Activated naive CD8-positive, alpha-beta T cell treated with anti-CD3 and anti-CD28 coated beads, Interleukin-2, amount 10 ng/mL, durations not matched to agents 7 days and 5 days (primary cell): ENCODE data around the gene SNX1. TPM values are rescaled to one million over a fixed set of nuclear protein-coding genes. Genes with fewer than 3 reads are reported as not detected.
"Not testable (repeated sequence)": the region's sequence is repeated elsewhere in the genome, so short reads cannot be mapped to it uniquely, and the experiment has no call there.

ENCODE experiments used
- ATAC-seq: fragments of 150-1000 bp; cut with Tn5 transposase; one replicate; pipeline ENCODE4 v1.10.0; 2021; ENCODE audit warnings: low read depth, moderate library complexity
- POLR2A ChIA-PET: fragments of 350-600 bp; sonication (Branson Sonifier 250); formaldehyde crosslinking; loops from one replicate; lab custom pipeline; 2021; ENCODE audit warnings: antibody characterized with exemption; lab: Charles Lee
- DNase-seq: peaks from one replicate; pipeline ENCODE4 v3.0.0; 2021
- H3K27ac Mint-ChIP-seq: one replicate; pipeline ENCODE4 v1.8.0; 2022; ENCODE audit warnings: mild to moderate bottlenecking, mixed read lengths
- H3K27me3 Mint-ChIP-seq: one replicate; pipeline ENCODE4 v1.8.0; 2022; ENCODE audit warnings: mild to moderate bottlenecking, moderate library complexity, mixed read lengths
- H3K36me3 Mint-ChIP-seq: one replicate; pipeline ENCODE4 v1.8.0; 2021; ENCODE audit warnings: mild to moderate bottlenecking, mixed read lengths
- H3K4me1 Mint-ChIP-seq: one replicate; pipeline ENCODE4 v1.8.0; 2021; ENCODE audit warnings: mixed read lengths
- H3K4me3 Mint-ChIP-seq: one replicate; pipeline ENCODE4 v1.8.0; 2022; ENCODE audit warnings: mild to moderate bottlenecking, moderate library complexity, mixed read lengths
- H3K9me3 Mint-ChIP-seq: one replicate; pipeline ENCODE4 v1.8.0; 2021; ENCODE audit warnings: mixed read lengths
- total RNA-seq, 2 experiments: library from RNA; stranded (reverse); gene quantifications; one replicate each; pipeline ENCODE4 v1.2.3, GENCODE V29; 2021

The SNX1 gene
- total RNA-seq, 2 experiments from 2014 or later, result 119 to 126 TPM

DNA sequence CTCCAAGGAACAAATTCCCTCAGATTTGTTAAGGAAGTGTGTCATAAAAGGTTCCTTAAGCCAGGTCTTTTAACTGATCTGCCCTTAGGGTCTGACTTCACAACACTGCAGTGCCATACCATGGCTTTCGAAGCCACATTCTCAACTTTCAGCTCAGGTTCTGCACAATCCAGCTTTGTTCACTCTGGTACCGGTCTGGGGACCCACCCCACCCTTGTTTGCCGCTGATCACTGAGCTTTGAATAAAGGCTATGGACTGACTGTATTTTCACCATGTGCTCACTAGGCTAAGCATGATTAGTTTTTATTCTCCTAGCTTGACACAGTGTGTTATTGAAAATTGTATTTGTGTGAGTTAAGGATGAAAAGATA, 15.9 kb downstream of the SNX1 start:
- POLR2A ChIA-PET, result interaction anchor here (1.2 to 1.3 kb wide), 2 partner anchors 16 to 41 kb away, joined by 4 read pairs; partner anchors contain the start of gene SNX1

DNA sequence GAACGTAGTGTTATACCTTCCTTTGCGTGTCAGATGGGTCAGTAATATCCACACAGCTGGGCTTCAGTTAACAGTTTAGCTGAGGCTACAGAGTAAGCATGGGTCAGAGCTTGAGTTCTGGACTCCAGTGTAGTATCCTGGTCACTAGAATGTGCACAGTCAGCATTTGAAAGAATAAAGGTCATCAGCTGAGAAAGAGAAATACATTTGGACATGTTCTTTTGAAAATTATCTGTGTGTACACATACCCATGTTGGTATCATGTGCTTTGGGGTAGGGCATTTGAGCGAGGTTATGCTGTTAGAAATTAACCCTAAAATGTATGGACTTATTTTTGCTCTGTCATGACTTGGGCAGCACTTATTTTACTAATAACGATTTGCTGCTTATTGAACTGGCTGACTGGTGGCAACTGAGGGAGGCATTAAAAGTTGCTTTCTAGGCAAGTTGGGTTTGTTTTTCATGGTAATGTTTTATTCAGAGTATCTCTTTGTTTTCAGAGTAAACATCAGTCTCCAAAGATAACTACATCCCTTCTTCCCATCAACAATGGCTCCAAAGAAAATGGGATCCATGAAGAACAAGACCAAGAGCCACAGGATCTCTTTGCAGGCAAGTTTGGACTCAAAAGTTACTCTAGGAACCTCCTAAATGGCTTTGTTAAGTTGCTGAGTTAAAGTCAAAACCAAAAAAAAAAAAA, 16.4 kb downstream of the SNX1 start:
- peaks cover 21% of the 10 kb centered on the region for H3K36me3 Mint-ChIP-seq
- no peaks in the 10 kb centered on the region for H3K27me3 Mint-ChIP-seq
- peaks cover 19% of the 10 kb centered on the region for H3K4me1 Mint-ChIP-seq
- ATAC-seq (no peak), DNase-seq (no peak)
- POLR2A ChIA-PET, result interaction anchor here (1.2 kb wide), 1 partner anchor 41 kb away, joined by 4 read pairs; no protein-coding TSS in a partner anchor
- no peak overlapping the region for H3K27ac Mint-ChIP-seq
- no peak overlapping the region for H3K4me3 Mint-ChIP-seq
- H3K9me3 Mint-ChIP-seq, result no peaks in the 10 kb centered on the region

More for the DNA sequence above, 15.9 kb downstream of the SNX1 start:
- ATAC-seq (no peak), DNase-seq (no peak)
- Mint-ChIP-seq H3K36me3 (peaks cover 21% of the 10 kb centered on the region), H3K4me1 (peaks cover 20% of the 10 kb centered on the region), H3K27ac (no peak overlapping the region), H3K27me3 (no peaks in the 10 kb centered on the region), H3K9me3 (no peaks in the 10 kb centered on the region), H3K4me3 (no peak overlapping the region)

DNA sequence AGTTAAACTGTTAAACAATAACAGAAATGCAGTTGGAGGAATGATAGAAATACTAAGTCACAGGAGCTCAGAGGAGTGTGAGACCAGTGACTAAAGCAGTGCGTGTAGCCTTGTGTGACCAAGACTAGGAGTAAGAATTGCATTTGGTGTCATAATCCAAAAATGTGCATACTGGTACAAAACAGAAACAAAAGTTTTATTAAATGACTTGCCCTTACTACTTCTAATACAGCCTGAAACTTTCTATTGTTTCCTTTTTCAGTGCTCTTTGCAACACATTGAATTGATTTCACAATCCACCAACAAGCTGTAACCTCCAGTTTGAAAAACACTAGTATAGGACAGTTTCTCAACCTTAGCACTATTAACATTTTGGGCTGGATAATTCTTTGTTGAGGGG, 17.1 kb downstream of the SNX1 start:
- H3K27me3 Mint-ChIP-seq, result no peaks in the 10 kb centered on the region
- no peak overlapping the region for H3K4me3 Mint-ChIP-seq
- peaks cover 19% of the 10 kb centered on the region for H3K4me1 Mint-ChIP-seq
- H3K9me3 Mint-ChIP-seq, result no peaks in the 10 kb centered on the region
- peaks cover 21% of the 10 kb centered on the region for H3K36me3 Mint-ChIP-seq
- no peak for ATAC-seq
- DNase-seq, result no peak
- H3K27ac Mint-ChIP-seq, result no peak overlapping the region
- POLR2A ChIA-PET, result no interaction called here

DNA sequence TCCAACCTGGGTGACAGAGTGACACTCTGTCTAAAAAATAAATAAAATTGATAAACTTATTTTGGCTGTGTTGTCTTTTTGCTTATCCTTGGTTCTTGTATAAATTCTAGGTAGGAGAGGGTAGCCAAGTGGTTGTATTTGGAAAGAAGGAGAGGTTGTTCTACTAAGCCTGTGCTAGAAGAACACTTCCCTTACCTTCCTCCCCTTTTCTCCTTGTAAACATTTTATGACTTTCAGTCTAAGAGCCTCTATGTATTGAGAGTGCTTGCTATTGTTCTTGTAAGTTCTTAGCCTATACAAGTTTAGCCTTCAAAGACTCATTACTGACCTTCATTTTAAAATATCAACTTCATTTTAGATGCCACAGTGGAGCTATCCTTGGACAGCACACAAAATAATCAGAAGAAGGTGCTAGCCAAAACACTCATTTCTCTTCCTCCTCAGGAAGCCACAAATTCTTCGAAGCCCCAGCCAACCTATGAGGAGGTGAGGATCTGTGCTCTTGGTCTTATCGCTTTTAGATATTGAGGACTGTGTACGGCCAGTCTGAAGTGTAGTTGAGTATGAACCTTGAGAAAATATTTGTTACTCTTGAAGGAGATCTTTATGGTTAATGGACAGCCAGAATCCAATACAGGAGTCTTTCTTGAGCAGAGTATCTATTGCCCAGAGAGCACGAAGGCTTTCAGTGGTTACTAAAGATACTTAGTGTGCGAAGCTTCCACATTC, 22.1 kb downstream of the SNX1 start:
- Mint-ChIP-seq H3K27ac (no peak overlapping the region), H3K36me3 (peaks cover 22% of the 10 kb centered on the region), H3K4me1 (peaks cover 7% of the 10 kb centered on the region), H3K27me3 (no peaks in the 10 kb centered on the region), H3K4me3 (no peak overlapping the region), H3K9me3 (no peaks in the 10 kb centered on the region)
- no peak for ATAC-seq
- no peak for DNase-seq
- POLR2A ChIA-PET, result no interaction called here

DNA sequence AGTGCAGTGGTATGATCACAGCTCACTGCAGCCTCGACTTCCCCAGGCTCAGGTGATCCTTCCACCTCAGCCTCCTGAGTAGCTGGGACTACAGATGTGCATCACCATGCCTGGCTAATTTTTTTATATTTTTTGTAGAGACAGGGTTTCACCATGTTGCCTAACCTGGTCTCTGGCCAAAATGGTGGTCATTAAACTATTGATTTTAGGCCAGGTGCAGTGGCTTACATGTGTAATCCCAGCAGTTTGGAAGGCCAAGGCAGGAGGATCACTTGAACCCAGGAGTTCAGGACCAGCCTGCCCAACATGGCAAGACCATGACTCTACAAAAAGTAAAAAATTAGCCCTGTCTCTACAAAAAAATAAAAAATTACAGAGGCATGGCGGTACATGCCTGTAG, 24.5 kb downstream of the SNX1 start:
- H3K4me3 Mint-ChIP-seq, H3K27me3 Mint-ChIP-seq, DNase-seq, POLR2A ChIA-PET, H3K4me1 Mint-ChIP-seq, H3K27ac Mint-ChIP-seq, H3K9me3 Mint-ChIP-seq, ATAC-seq: not testable (repeated sequence)
- peaks cover 15% of the 10 kb centered on the region for H3K36me3 Mint-ChIP-seq

DNA sequence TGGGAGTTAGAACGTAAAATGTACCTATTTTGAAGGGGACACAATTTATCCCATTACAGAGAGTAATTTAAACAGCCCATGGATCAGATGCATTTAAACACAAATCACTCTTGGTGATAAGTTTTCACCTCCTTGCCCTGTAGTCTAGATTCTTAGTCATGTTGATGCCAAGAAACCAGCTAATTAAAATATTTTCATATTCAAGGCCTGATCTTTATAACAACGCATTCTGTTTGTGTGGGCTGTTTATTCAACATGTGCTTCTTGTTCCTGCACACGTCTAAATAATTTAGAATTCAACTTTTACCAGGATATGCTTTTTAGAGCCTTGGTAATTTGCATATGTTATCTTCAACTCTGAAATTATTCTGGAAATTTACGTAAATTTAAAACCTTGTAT, 25.8 kb downstream of the SNX1 start:
- H3K36me3 Mint-ChIP-seq, result peaks cover 17% of the 10 kb centered on the region
- no peaks in the 10 kb centered on the region for H3K27me3 Mint-ChIP-seq
- H3K9me3 Mint-ChIP-seq, result no peaks in the 10 kb centered on the region
- peaks cover 2% of the 10 kb centered on the region for H3K4me1 Mint-ChIP-seq
- no peak for DNase-seq
- POLR2A ChIA-PET, result interaction anchor here (1.5 kb wide), 1 partner anchor 11 kb away, joined by 3 read pairs; no protein-coding TSS in a partner anchor
- no peak overlapping the region for H3K4me3 Mint-ChIP-seq
- H3K27ac Mint-ChIP-seq, result no peak overlapping the region
- ATAC-seq, result no peak

DNA sequence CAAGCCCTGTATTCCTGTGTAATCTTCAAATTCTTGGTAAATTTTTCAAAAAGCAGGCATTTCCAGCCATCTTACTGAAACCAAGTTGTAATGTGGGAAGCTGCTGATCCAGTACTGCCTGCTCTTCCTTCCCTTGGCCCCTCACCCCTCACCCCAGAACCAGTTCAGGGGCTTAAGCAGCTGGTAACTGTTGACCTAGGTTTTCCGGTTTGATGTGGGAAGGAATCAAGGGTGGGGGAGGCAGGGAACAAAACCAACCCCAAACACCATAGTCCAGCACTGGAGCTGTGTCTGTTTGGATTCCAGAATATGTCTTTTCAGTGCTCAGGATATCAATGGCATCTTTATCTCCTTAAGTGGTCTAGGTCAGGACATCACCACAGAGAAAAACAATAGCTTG, 26.7 kb downstream of the SNX1 start:
- H3K9me3 Mint-ChIP-seq, result no peaks in the 10 kb centered on the region
- H3K4me3 Mint-ChIP-seq, result no peak overlapping the region
- no peaks in the 10 kb centered on the region for H3K27me3 Mint-ChIP-seq
- peaks cover 3% of the 10 kb centered on the region for H3K4me1 Mint-ChIP-seq
- peaks cover 20% of the 10 kb centered on the region for H3K36me3 Mint-ChIP-seq
- DNase-seq, result no peak
- POLR2A ChIA-PET, result interaction anchor here (0.6 kb wide), 1 partner anchor 33 kb away, joined by 3 read pairs; no protein-coding TSS in a partner anchor
- no peak overlapping the region for H3K27ac Mint-ChIP-seq
- ATAC-seq, result no peak

DNA sequence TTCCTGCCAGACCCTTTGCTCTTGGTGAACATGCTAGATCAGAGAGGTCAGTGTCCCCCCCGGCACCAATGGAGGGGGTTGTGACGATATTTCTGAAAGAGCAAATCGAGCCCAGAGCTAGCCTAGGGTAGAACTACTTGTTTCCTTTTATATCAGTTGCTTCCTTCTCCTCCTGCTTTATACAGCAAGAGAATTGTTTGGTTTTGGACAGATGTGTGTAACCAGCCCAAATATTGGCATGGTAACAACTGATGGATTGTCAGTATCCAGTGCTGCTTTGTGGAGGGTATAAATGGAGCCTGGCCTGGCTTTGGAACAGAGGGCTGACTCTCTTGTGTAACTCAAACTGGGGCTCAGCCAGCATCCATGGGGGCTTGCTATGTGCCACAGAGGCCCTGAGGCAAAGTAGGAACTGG, 27.2 kb downstream of the SNX1 start:
- Mint-ChIP-seq H3K4me1 (peaks cover 6% of the 10 kb centered on the region), H3K9me3 (no peaks in the 10 kb centered on the region), H3K4me3 (no peak overlapping the region), H3K27ac (no peak overlapping the region), H3K27me3 (no peaks in the 10 kb centered on the region), H3K36me3 (peaks cover 25% of the 10 kb centered on the region)
- ATAC-seq (no peak), DNase-seq (no peak)
- POLR2A ChIA-PET, result no interaction called here

DNA sequence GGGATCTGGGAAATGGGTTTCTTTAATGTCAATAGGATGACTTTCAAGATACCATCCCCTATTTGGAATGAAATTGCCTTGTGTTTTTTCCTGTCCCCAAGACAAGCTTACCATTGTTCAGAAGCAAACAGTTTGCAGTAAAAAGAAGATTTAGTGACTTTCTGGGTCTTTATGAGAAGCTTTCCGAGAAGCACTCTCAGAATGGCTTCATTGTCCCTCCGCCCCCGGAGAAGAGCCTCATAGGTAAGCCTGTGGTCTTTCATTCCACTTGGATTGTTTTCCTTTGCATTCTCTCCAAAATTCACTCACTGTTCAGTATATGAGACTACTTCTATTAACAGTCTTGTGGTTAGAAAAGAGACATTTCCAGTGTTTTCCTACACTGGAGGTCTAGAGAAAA, 30.2 kb downstream of the SNX1 start:
- no peak for DNase-seq
- Mint-ChIP-seq H3K9me3 (no peaks in the 10 kb centered on the region), H3K36me3 (peaks cover 28% of the 10 kb centered on the region), H3K4me3 (no peak overlapping the region), H3K27me3 (no peaks in the 10 kb centered on the region), H3K4me1 (peaks cover 7% of the 10 kb centered on the region), H3K27ac (no peak overlapping the region)
- POLR2A ChIA-PET, result interaction anchor here (0.5 kb wide), 1 partner anchor 267 kb away, joined by 3 read pairs; no protein-coding TSS in a partner anchor
- no peak for ATAC-seq

DNA sequence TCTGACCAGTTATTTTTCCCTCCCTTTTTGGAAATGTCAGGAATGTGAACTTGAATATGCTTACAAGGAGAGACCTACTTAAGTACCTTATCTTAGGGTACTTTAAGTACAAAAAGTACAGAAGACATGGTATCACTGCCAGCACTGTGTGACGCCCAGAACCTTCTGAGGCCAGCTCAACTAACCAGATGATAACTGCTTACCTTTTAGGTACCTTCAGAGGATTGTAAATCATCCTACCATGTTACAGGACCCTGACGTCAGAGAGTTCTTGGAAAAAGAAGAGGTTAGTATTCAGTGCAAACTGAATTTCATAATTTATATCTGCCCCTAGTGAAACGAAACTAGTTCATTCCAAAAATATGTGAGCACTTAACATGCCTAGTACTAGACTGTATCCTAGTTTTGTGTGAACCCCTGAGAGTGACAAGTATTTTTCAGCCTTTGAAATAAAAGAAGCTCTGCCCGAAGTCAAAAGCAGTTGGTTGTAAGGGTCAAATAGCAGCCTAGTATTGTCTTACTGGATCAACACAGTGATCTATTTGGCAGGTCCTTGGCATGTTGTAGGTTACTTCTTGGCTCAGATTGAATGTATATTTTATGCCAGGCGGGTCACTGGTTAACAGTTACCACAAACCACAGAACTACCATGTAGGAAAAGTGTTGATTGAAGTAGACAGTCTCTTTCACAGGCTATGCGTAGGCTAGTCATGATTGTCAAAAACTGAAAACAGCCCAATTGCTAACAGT, 31.9 kb downstream of the SNX1 start:
- H3K27me3 Mint-ChIP-seq, result no peaks in the 10 kb centered on the region
- no peaks in the 10 kb centered on the region for H3K9me3 Mint-ChIP-seq
- ATAC-seq (no peak), DNase-seq (no peak)
- peaks cover 24% of the 10 kb centered on the region for H3K36me3 Mint-ChIP-seq
- H3K4me3 Mint-ChIP-seq, result no peak overlapping the region
- peaks cover 5% of the 10 kb centered on the region for H3K4me1 Mint-ChIP-seq
- H3K27ac Mint-ChIP-seq, result no peak overlapping the region
- POLR2A ChIA-PET, result no interaction called here

DNA sequence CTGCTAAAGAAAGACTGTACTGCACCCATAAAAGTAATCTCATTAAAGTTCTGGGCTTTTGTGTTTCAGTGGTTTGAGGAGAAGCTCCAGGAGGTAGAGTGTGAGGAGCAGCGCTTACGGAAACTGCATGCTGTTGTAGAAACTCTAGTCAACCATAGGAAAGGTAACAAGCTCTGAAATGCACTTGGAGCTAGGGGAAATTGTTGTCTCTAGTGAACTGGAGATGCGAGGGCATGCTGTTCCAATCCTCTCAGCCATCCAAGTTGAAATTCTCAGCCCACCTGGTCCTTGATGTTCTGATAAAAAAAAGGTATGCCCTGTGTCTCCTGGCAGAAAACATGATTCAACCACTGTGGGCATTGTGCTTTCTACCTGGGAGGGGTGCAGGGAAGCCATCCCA, 34.4 kb downstream of the SNX1 start:
- H3K9me3 Mint-ChIP-seq, result no peaks in the 10 kb centered on the region
- no peak overlapping the region for H3K27ac Mint-ChIP-seq
- POLR2A ChIA-PET, result no interaction called here
- DNase-seq, result no peak
- H3K4me1 Mint-ChIP-seq, result peaks cover 5% of the 10 kb centered on the region
- ATAC-seq, result no peak
- no peak overlapping the region for H3K4me3 Mint-ChIP-seq
- no peaks in the 10 kb centered on the region for H3K27me3 Mint-ChIP-seq
- H3K36me3 Mint-ChIP-seq, result peaks cover 21% of the 10 kb centered on the region

DNA sequence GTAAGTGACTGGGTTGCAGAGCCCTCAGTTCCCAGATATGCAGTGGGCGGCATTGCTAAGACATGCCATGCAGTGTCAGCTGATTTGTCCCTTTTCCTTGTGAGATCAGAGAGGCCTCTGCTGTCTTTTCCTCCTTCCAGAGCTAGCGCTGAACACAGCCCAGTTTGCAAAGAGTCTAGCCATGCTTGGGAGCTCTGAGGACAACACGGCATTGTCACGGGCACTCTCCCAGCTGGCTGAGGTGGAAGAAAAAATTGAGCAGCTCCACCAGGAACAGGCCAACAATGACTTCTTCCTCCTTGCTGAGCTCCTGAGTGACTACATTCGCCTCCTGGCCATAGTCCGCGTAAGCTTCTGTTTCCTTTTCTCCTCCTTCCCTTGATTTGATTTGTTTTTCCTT, 35.8 kb downstream of the SNX1 start:
- Mint-ChIP-seq H3K9me3 (no peaks in the 10 kb centered on the region), H3K27me3 (no peaks in the 10 kb centered on the region), H3K36me3 (peaks cover 18% of the 10 kb centered on the region), H3K27ac (no peak overlapping the region), H3K4me1 (peaks cover 5% of the 10 kb centered on the region), H3K4me3 (no peak overlapping the region)
- no peak for ATAC-seq
- POLR2A ChIA-PET, result interaction anchor here (1.5 kb wide), 1 partner anchor 10 kb away, joined by 3 read pairs; no protein-coding TSS in a partner anchor
- DNase-seq, result no peak

DNA sequence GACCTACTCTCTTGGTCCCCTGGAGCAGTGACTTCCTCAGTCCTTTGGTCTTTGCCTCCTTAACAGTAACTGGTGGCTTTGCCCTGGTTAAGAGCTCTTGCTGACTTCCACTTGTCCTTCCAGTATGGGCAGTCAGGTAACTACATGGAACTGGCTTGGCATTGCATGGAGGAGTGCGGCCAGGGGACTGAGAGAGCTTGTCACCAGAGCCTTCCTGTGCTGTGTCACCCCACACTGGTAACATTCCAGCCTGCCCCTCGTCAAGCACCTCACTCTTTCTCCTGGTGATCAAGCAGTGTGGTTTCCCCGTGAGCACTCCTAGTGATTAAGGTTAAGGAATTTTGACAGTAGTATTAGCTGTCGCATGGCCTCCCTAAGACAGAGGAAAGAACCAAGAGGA, 36.4 kb downstream of the SNX1 start:
- ATAC-seq, result no peak
- H3K4me3 Mint-ChIP-seq, result no peak overlapping the region
- H3K27ac Mint-ChIP-seq, result no peak overlapping the region
- H3K36me3 Mint-ChIP-seq, result peaks cover 19% of the 10 kb centered on the region
- H3K27me3 Mint-ChIP-seq, result no peaks in the 10 kb centered on the region
- DNase-seq, result no peak
- H3K9me3 Mint-ChIP-seq, result no peaks in the 10 kb centered on the region
- H3K4me1 Mint-ChIP-seq, result peaks cover 5% of the 10 kb centered on the region
- POLR2A ChIA-PET, result interaction anchor here (1.2 to 1.5 kb wide), 2 partner anchors 10 to 11 kb away, joined by 3 read pairs; no protein-coding TSS in a partner anchor
